ENCODE measurements around the gene KRTAP5-3.

KRTAP5-3 gene

GRCh38 chr11:1652771-1653540 lies 44.7 kb upstream of the KRTAP5-3 start:
- TF ChIP-seq, protein P1, sequence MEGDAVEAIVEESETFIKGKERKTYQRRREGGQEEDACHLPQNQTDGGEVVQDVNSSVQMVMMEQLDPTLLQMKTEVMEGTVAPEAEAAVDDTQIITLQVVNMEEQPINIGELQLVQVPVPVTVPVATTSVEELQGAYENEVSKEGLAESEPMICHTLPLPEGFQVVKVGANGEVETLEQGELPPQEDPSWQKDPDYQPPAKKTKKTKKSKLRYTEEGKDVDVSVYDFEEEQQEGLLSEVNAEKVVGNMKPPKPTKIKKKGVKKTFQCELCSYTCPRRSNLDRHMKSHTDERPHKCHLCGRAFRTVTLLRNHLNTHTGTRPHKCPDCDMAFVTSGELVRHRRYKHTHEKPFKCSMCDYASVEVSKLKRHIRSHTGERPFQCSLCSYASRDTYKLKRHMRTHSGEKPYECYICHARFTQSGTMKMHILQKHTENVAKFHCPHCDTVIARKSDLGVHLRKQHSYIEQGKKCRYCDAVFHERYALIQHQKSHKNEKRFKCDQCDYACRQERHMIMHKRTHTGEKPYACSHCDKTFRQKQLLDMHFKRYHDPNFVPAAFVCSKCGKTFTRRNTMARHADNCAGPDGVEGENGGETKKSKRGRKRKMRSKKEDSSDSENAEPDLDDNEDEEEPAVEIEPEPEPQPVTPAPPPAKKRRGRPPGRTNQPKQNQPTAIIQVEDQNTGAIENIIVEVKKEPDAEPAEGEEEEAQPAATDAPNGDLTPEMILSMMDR (IDR thresholded peaks at IDR 0.05; ENCODE audit: control insufficient read depth, extremely low read depth, insufficient read depth), result peak; percentile 91
- no peak for DNase-seq (ENCODE audit: low read depth)
- no peak overlapping the region for H3K4me3 ChIP-seq (ENCODE audit: low read depth, low read length)

- TF ChIP-seq, protein P1 (IDR thresholded peaks at IDR 0.05; ENCODE audit: control insufficient read depth, extremely low read depth, insufficient read depth), result no peak
- H3K4me3 ChIP-seq (ENCODE audit: low read depth, low read length), result no peak overlapping the region
- DNase-seq (ENCODE audit: low read depth), result no peak
These were observed 44.1 kb upstream of the KRTAP5-3 start for GRCh38 chr11:1652442-1652770.

DNA sequence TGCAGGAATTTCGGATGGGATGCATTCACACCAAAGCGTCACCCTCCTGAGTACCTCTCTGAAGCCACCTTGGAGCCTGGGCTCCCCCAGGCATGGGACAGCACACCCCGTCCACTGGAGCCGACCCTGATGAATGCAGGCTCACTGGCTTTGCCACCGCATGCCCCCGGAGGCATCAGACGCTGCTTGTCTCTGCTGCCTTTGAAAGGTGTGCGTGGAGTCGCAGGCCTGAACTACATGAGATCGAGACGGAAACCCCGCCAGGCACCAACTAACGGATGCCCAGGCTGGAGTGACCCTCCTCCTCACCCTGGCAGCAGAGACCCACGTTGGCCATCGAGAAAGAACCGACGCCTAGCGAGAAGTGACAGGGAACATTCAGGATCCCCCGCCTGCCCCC lies 43.8 kb upstream of the KRTAP5-3 start:
- TF ChIP-seq, protein P1 (IDR thresholded peaks at IDR 0.05; ENCODE audit: control insufficient read depth, extremely low read depth, insufficient read depth), result no peak

GRCh38 chr11:1651411-1651980 lies 43.2 kb upstream of the KRTAP5-3 start:
- TF ChIP-seq, protein P1 (IDR thresholded peaks at IDR 0.05; ENCODE audit: control insufficient read depth, extremely low read depth, insufficient read depth), result no peak
- no peak for DNase-seq (ENCODE audit: low read depth)
- H3K4me3 ChIP-seq (ENCODE audit: low read depth, low read length), result no peak overlapping the region

More for the DNA sequence above, 43.8 kb upstream of the KRTAP5-3 start:
- no peak overlapping the region for H3K4me3 ChIP-seq (ENCODE audit: low read depth, low read length)
- no peak for DNase-seq (ENCODE audit: low read depth)

DNA sequence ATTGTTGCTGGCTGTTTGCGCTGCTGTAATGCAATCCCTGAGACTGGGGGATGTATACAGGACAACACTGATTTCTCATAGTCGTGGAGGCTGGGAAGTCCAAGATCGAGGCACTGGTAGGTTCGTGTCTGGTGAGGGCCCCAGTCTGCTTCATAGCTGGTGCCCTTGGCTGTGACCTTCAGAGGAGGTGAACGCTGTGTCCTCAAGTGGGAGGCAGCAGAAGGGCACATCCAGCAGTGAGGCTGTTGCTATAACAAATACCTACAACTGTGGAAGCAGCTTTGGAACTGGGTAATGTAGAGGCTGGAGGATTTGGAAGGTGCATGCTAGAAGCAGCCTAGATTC lies 42.6 kb upstream of the KRTAP5-3 start:
- DNase-seq (ENCODE audit: low read depth), result no peak
- TF ChIP-seq, protein P1 (IDR thresholded peaks at IDR 0.05; ENCODE audit: control insufficient read depth, extremely low read depth, insufficient read depth), result no peak
- H3K4me3 ChIP-seq (ENCODE audit: low read depth, low read length), result no peak overlapping the region

DNA sequence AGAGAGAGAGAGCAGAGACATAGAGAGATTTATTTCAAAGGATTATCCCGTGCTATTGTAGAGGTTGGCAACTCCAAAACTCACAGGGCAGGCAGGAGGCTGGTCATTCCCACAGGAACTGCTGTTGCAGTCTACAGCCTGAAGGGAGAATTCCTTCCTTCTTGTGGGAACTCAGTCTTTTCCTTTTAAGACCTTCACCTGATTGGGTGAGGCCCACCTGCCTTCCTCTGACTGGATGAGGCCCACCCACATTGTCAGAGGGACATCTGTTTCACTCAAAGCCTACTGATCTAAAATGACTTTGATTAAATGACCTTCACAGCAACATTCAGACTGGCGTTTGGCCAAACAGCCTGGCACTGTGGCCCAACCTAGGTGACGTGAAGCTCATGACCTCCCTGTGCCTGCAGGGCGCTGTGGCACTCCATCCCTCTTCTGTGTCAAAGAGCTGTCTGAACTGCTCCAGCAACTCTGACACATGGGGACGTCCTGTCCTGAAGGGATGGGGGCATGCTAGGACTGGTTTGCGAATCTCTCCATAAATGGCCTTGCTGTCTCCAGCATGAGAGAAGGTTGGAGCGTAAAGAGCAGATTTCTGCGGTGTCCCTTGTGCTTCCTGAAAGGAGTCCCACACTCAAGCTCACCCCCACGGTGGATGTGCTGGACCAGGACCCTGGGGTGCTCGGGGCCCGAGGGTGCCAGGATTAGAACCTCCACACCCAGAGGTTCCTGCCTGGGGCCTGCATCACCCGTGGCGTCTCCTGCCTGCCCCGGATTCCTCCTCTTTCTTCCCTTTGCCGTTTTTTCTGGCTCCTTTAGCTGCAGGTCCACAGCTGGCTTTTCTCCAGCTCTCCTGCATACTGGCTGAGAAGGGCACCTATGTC lies 42.0 kb upstream of the KRTAP5-3 start:
- TF ChIP-seq, protein P1 (IDR thresholded peaks at IDR 0.05; ENCODE audit: control insufficient read depth, extremely low read depth, insufficient read depth), result no peak
- no peak for DNase-seq (ENCODE audit: low read depth)
- no peak overlapping the region for H3K4me3 ChIP-seq (ENCODE audit: low read depth, low read length)

Data from LNCaP clone FGC (cell line).